SK-N-SH (cell line): Measurements from ENCODE around the gene SLC26A2.

ENCODE experiments used
- EP300 ChIP-seq, 2 experiments: IDR thresholded peaks; 2 replicates each; pipeline versions ENCODE4 v1.4.0 to v1.6.1; 2012; ENCODE audit warnings: borderline replicate concordance in 1 of 2, low read depth in 1 of 2, low read length in 1 of 2
- EZH2phosphoT487 ChIP-seq: fragments of 200-600 bp; sonication (generic); IDR thresholded peaks from 2 replicates; pipeline ENCODE4 v1.6.1; 2017; ENCODE audit warnings: low read depth, mixed run types, mild to moderate bottlenecking, antibody characterized with exemption, moderate library complexity, borderline replicate concordance
- JUND ChIP-seq: IDR thresholded peaks from 2 replicates; pipeline ENCODE4 v1.4.0; 2012
- POLR2AphosphoS5 ChIP-seq: IDR thresholded peaks from 2 replicates; pipeline ENCODE4 v1.6.1; 2012; ENCODE audit warnings: low read depth, low read length
- RFX5 ChIP-seq: IDR thresholded peaks from 2 replicates; pipeline ENCODE4 v1.6.1; 2012; ENCODE audit warnings: mild to moderate bottlenecking, improper control_type of control experiment, low read length
- SIN3A ChIP-seq: IDR thresholded peaks from 2 replicates; pipeline ENCODE4 v1.6.1; 2012; ENCODE audit warnings: low read depth, mild to moderate bottlenecking, low read length, moderate library complexity, borderline replicate concordance
- TCF12 ChIP-seq: IDR thresholded peaks from 2 replicates; pipeline ENCODE4 v1.4.0; 2012
- TF ChIP-seq, protein P1 (sequence below): IDR thresholded peaks from 2 replicates; pipeline ENCODE4 v1.4.0; 2012; ENCODE audit warnings: low read depth, borderline replicate concordance
- TF ChIP-seq, protein P2 (sequence below): fragments of 200-600 bp; sonication (generic); IDR thresholded peaks from 2 replicates; pipeline ENCODE4 v1.6.1; 2017; ENCODE audit warnings: antibody characterized with exemption, mild to moderate bottlenecking, moderate library complexity

DNA sequence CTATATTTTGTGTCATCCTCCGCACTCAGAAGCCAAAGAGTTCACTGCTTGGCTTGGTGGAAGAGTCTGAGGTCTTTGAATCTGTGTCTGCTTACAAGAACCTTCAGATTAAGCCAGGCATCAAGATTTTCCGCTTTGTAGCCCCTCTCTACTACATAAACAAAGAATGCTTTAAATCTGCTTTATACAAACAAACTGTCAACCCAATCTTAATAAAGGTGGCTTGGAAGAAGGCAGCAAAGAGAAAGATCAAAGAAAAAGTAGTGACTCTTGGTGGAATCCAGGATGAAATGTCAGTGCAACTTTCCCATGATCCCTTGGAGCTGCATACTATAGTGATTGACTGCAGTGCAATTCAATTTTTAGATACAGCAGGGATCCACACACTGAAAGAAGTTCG lies 20.6 kb downstream of the SLC26A2 start:
- TF ChIP-seq POLR2AphosphoS5 (no peak), TCF12 (no peak), JUND (no peak), EZH2phosphoT487 (no peak), EP300 (IDR thresholded peaks at IDR 0.05; ENCODE audit: borderline replicate concordance in 1 of 2, low read depth in 1 of 2, low read length in 1 of 2) (no peak), SIN3A (no peak), RFX5 (no peak)
- TF ChIP-seq, protein P1, sequence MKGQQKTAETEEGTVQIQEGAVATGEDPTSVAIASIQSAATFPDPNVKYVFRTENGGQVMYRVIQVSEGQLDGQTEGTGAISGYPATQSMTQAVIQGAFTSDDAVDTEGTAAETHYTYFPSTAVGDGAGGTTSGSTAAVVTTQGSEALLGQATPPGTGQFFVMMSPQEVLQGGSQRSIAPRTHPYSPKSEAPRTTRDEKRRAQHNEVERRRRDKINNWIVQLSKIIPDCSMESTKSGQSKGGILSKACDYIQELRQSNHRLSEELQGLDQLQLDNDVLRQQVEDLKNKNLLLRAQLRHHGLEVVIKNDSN = no peak
- TF ChIP-seq, protein P2, sequence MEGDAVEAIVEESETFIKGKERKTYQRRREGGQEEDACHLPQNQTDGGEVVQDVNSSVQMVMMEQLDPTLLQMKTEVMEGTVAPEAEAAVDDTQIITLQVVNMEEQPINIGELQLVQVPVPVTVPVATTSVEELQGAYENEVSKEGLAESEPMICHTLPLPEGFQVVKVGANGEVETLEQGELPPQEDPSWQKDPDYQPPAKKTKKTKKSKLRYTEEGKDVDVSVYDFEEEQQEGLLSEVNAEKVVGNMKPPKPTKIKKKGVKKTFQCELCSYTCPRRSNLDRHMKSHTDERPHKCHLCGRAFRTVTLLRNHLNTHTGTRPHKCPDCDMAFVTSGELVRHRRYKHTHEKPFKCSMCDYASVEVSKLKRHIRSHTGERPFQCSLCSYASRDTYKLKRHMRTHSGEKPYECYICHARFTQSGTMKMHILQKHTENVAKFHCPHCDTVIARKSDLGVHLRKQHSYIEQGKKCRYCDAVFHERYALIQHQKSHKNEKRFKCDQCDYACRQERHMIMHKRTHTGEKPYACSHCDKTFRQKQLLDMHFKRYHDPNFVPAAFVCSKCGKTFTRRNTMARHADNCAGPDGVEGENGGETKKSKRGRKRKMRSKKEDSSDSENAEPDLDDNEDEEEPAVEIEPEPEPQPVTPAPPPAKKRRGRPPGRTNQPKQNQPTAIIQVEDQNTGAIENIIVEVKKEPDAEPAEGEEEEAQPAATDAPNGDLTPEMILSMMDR = no peak
